T follicular helper cell (primary cell): ENCODE data around the gene VWA2.

Experiments used
- DNase-seq: peaks from one replicate; pipeline ENCODE4 v3.0.0-alpha.2; 2020; ENCODE audit warnings: low read depth

The VWA2 gene

DNA sequence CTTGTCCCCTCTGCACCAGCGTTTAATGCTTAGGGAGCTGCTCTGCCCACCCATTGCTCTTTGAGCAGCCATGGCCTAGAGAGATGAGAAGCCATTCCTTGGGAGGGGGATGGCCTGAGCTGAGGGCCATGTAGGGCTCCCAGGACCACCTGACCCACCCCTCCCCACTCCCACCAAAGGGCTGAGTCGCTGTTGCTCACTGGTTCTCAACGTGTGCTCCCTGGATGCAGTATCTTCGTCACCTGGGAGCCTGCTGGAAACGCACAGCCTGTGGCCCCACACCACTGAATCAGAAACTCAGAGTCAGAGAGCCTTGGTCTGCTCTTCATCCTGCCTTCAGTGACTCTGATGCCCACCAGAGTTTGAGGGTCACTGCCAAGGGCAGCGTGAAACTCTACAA is 37.0 kb downstream of the VWA2 start:
- DNase-seq: no peak

DNA sequence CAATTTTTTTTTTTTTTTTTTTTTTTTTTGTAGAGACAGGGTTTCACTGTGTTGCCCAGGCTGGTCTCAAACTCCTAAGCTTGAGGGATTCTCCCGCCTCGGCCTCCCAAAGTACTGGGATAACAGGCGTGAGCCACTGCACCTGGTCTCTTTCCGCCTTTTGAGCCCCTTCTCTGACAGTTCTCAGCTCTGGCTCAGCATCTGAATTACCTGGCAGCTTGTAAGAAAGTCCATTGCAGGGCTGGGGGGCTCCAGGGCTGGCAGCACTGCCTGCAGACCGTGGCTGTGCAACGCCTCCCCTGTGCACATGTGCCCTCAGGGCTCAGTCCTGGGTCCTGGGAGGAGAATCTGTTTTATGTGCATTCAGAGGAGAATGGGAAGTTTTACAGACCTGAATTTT is 37.6 kb downstream of the VWA2 start:
- no peak for DNase-seq

DNA sequence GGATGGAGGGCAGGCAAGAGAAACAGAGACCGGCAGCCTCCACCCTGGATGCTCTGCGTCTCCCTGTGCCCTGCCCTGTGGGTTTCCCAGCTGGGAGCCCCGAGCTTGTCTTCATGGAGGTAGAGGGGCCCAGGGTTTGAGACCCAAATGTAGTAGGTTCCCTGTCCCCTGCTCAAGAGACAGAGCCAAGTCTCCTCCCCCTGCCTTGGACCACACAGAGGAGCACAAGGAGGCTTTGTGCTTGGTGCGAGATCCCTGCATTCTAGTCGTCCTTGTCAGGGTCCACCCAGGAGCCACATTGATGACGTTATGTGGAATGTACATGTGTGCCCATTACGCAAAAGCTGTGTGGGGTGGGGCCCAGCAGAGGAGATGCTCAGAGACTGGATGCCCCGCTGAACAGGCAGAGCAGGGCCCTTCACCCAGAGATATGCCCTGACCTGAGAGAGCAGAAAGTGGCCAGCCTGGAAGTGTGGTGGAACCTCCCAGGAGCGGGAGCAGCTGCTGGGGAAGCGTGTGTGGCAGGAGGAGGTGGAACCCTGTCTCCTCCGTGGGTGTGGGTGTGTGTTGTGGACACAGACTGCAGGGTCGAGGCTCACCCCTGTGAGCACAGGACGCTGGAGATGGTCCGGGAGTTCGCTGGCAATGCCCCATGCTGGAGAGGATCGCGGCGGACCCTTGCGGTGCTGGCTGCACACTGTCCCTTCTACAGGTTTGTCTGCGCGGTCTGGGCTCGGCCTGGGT is 39.3 kb downstream of the VWA2 start:
- DNase-seq: no peak

DNA sequence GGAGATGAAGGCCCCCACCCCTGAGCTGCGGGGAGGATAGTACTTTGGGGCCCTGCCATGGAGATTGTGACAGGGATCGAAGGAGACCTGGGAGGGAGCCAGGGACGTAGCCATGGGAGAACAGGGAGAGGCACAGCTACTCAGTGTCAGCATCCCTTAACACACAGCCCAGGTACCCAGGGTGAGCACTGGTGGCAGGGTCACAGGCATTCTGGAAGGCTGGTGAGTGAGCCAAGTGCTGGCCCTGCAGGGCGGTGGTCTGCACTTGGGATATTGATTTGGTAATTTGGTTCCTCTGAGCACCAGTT is 39.8 kb downstream of the VWA2 start:
- DNase-seq: no peak

DNA sequence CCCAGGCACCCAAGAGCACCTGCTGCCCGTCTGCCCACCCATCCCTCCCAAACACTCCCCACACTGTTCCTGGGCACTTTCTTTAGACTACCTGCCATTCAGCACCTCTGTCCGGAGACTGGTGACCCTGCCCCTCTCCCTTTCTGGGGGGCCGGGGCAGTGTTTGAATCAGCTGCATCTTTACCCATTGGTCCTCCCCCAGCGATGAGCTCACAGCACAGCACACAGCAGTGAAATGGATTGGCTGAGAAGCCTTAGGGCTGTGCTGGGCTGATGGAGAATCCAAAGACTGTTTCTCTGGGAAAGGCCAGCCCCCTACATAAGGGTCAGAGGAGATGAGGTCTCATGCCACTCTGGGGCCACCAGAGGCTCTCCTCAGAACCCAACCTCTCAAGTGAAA is 40.2 kb downstream of the VWA2 start:
- DNase-seq: no peak

DNA sequence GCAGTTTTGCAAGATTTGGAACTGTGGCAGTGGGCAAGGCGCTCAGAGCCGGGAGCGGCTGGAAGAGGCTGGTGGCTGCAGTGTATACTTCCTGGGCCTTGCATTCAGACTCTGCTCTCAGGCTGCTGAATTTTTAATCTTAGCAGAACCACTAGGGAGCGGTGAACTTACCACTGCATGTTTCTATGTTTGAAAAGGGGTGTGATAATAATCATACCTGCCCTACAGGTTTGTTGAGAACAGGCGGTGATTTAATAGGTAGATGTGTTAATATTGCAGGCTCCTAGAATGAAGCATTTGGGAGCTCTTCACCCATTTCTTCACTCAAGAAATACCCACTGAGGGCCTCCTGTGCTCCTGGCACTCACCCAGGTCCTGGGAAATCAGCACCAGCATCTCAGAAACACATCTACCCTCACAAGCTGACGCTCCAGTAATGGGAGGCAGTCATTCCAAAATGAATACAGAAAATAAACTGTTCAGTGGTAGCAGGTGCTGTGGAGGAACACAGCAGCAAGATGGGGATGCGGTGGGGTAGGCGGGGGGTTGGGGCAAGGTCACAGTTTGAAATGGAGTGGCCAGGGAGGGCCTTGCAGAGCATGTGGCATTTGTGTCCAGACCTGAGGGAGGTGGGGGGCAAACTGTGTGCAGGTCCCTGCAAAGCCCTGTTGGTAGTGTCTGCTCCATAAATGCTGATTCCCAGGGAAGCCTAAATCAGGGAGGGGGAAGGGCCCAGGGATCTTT is 41.0 kb downstream of the VWA2 start:
- no peak for DNase-seq

DNA sequence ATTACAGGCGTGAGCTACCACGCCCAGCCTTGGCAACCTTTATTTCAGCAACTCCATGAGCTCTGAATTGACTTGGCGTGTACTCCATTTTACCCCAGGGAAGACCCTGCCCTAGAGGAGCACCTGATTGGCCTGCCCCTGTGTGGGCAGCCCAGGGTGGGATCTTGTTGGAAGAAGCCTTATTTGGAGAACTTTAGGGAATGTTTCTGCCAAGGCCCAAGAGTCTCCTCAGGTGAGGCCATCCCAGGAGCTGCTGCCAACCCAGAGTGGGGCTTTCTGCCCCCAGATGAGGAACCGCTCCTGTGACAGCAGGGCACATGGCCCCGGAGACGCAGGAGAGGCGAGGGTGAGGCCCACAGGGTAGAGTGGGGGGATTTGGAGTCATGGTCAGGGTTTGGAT is 42.0 kb downstream of the VWA2 start:
- DNase-seq: no peak

DNA sequence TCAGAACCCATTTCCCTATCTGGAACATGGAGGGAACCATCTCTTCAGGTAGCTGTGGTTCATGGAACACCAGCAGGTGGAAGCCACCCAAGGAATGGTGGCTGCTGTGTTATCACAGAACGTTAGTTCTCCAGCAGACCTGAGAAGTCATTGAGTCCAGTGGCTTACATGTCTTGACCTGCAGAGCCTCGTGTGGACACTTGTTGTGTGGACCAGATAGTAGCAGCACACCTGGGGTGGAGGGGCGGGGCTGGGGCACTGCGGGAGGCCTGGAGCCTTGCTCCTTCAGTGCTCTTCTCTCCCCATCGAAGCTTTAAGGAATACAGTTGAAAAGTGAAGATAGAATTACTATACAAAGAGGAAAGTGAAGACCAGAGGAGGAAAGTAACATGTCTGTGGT is 42.4 kb downstream of the VWA2 start:
- no peak for DNase-seq

DNA sequence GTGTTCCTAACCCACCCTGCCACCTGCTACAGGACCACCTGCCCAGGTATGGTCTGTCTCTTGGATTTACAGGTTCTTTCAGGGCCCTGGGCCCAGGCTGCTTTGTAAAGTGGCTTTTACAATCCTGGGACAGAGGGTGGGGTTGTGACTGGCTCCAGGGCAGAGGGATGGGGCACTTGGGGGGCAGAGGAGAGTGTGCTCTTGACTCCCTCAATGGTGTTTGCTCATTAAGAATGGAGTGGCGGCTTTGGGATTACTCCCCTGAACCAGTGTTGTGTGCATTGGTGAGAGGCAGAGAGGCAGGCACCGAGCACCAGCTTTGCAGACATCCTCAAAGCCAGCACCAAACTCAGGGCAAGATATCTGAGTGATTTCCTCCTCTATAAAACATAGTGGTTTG is 43.5 kb downstream of the VWA2 start:
- no peak for DNase-seq

DNA sequence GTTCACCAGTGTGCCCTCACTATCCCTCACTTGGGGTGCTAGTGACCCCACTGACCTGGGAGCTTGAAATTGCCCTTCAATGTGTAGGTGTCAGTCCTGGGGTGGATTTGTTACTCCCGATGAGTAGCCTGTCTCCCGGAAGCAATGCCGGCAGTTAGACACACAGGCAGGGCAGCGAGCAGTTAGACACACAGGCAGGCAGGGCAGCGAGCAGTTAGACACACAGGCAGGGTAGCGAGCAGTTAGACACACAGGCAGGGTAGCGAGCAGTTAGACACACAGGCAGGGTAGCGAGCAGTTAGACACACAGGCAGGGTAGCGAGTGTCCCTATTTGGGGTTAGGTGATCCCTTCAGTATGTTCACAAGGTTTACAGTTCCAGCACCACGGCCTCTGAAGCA is 44.0 kb downstream of the VWA2 start:
- no peak for DNase-seq

DNA sequence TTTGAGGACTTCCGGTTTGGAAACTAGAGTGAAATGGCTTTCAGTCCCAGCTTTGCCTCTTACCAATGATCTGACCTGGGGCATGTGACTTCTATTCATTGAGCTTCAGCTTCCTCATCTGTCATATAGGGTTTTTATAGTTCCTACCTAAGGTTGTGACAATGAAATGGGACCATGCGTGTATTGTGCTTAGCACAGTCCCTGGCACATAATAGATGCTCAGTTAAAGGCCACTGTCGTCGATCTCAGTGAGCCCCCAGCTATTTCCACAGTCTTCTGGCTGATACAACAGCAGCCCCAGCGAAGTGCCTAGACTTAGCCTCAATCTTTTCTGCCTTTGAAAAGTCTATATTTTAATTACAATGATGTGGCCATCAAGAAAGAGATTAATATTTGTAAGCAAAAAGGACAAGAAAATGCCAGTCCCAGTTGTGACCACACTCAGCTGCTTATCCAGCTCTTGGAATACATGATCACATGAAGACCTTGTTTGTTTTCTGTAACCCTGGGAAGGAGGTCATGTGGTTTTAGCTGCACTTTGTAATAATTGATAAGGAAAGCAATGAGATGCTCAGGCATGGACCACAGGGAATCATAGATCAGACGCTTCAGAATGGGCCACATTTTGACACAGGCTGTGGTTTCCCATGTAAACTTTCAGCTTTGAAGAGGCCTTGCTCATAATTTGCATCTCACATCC is 44.6 kb downstream of the VWA2 start:
- no peak for DNase-seq

DNA sequence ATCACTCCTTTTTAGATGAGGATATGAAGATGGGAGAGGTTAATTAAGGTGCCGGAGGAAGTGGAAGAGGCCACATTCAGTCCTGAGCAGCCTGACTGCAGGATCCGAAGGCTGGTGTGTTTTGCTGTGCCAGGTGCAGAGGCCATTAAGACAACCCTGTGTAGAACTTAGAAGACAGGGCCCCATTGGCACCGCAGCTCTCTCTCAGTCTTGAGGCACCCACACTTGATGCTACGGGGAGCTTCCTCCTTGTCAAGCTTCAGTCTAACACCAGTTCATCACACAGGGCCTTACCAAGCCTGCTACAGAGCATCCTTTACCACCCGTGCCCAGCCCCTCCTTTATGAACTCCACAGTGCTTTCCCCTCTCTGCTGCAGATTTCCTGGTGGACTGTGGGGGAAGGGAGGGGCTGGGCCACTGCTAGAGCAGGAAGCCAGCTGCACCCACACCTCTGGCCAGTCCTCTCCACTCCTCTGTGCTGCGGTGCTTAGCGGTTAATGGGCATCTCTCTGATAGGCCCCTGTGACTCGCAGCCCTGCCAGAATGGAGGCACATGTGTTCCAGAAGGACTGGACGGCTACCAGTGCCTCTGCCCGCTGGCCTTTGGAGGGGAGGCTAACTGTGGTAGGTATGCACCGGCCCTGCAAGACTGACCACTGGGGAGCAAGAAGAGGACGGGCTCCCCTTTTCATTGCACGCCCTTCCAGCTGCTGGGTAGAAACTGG is 45.5 kb downstream of the VWA2 start:
- DNase-seq: no peak

DNA sequence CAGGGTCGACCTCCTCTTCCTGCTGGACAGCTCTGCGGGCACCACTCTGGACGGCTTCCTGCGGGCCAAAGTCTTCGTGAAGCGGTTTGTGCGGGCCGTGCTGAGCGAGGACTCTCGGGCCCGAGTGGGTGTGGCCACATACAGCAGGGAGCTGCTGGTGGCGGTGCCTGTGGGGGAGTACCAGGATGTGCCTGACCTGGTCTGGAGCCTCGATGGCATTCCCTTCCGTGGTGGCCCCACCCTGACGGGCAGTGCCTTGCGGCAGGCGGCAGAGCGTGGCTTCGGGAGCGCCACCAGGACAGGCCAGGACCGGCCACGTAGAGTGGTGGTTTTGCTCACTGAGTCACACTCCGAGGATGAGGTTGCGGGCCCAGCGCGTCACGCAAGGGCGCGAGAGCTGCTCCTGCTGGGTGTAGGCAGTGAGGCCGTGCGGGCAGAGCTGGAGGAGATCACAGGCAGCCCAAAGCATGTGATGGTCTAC is 46.9 kb downstream of the VWA2 start:
- DNase-seq: no peak

DNA sequence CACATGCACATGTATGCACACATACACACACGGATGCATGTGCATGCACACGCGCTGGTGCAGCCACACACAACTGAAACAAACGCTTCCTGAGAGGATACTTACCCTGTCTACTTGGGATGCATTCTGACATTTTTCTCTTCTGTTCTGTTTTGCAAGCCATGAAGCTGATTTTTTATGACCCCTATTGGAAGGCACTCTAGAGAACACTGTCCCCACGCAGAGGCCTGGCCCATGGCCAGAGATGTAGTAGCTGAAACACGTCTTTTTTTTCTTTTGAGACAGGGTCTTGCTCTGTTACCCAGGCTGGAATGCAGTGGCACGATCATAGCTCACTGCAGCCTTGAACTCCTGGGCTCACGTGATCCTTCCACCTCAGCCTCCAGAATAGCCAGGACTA is 47.9 kb downstream of the VWA2 start:
- DNase-seq: no peak

DNA sequence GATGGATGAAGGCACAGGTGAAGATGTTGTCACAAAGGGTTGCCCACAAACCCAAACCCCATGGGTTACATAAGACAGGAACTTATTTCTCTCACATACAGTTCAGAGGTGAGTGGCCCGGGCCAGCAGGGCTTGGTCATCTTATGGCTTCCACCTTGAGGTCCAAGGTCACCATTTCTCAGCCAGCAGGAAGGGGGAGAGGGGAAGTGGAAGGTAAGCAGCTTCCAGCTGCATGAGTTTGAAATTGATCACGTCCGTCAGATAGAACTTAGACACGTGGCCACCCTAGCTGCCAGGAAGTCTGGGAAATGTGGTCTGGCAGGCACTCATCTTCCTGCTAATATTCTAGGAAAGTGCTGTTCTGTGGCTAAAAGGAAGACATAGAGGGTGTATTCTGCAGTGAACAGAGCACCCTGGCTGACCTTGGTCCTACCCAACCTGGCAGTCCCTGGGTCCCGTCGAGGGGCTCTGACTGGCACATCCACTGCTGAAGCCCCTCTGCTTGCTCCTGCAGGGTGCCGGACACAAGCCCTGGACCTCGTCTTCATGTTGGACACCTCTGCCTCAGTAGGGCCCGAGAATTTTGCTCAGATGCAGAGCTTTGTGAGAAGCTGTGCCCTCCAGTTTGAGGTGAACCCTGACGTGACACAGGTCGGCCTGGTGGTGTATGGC is 49.5 kb downstream of the VWA2 start:
- DNase-seq: no peak

DNA sequence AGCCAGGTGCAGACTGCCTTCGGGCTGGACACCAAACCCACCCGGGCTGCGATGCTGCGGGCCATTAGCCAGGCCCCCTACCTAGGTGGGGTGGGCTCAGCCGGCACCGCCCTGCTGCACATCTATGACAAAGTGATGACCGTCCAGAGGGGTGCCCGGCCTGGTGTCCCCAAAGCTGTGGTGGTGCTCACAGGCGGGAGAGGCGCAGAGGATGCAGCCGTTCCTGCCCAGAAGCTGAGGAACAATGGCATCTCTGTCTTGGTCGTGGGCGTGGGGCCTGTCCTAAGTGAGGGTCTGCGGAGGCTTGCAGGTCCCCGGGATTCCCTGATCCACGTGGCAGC is 50.0 kb downstream of the VWA2 start:
- DNase-seq: no peak

DNA sequence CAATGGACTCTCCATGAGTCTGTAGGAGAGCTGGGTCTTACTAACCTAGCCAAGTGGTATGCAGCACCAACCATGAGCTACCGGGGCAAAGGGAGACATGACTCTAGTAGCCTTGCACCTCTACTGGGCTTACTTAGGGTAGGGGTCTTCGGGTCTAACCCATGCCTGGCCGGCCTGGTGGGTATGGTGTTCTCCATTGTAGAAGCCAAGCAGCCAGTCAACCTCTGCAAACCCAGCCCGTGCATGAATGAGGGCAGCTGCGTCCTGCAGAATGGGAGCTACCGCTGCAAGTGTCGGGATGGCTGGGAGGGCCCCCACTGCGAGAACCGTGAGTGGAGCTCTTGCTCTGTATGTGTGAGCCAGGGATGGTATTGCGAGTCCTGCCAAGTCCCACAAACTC is 51.0 kb downstream of the VWA2 start:
- no peak for DNase-seq

DNA sequence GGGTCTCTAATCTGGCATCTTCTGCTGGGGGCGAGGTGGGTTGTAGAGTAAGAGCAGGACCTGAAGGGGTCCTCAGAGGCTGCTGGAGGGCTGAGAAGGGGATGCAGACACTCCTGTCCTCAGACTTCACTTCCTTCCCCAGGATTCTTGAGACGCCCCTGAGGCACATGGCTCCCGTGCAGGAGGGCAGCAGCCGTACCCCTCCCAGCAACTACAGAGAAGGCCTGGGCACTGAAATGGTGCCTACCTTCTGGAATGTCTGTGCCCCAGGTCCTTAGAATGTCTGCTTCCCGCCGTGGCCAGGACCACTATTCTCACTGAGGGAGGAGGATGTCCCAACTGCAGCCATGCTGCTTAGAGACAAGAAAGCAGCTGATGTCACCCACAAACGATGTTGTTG is 52.0 kb downstream of the VWA2 start:
- DNase-seq: no peak

DNA sequence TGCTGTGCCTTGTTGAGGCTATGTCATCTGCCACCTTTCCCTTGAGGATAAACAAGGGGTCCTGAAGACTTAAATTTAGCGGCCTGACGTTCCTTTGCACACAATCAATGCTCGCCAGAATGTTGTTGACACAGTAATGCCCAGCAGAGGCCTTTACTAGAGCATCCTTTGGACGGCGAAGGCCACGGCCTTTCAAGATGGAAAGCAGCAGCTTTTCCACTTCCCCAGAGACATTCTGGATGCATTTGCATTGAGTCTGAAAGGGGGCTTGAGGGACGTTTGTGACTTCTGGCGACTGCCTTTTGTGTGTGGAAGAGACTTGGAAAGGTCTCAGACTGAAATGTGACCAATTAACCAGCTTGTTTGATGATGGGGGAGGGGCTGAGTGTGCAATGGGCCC is 52.5 kb downstream of the VWA2 start:
- no peak for DNase-seq

DNA sequence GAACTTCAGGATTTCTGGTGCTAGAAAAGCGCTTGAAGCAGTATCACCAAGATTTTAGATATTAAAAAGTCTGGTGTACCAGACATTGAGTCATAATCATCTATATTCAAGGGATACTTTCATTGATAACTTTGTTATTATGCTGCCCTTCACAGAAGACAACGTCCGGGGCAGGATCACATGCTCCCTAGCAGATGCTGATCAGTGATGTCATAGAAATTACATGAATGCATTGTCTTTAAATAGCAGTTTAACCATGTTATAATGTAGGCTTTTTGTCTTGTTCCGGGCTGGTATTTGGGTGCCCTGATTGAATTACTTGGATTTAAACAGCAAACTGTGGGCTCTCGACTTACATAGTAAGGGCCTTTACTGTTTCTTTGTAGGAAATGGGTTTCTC is 54.0 kb downstream of the VWA2 start:
- DNase-seq: no peak

DNA sequence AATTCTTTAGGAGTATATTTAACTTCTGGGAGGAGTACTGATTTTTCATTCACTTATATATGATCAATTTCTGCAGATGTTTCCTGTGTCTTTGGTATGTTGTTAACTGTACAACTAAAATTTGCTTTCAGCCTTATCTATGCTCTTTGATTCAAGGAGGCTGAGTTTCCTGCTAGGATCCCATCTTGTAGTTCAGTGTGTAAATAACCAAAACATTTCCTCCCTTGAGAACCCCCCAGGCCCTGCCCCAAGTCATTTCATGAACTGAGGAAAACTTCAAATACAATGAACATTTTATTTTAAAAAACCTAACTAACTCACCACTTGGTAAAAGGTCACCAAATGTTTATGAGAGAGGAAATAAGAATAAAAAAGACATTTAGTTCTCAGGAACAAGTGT is 55.5 kb downstream of the VWA2 start:
- no peak for DNase-seq

DNA sequence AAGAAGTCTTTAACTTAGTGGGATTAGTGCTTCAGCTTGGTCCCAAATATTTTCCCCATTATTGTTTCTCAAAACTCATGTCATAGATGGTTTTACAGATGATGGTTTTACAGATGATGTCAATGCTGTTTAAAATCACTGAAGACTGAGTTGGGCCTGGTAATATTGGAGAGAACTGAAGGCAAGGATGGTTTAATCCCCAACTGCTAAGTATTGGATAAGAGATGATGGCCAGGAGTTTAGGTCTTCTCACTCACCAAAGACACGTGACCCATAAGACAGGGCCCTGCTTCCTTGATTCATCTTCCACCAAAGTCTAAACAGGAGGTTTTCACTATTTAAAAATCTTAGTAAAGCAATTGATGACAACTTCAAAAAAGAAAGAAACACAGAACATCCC is 56.3 kb downstream of the VWA2 start:
- DNase-seq: no peak
